GM18909 (cell line): ENCODE results near the gene GRIA4.
A peak's percentile ranks its signal among the peaks of the same experiment; 100 is the strongest.
"Not testable (repeated sequence)": the region's sequence is repeated elsewhere in the genome, so short reads cannot be mapped to it uniquely, and the experiment has no call there.

Source experiments
- ATAC-seq: cut with Tn5 transposase; IDR thresholded peaks from one replicate; pipeline ENCODE4 v1.9.1; 2021; ENCODE audit warnings: mild to moderate bottlenecking; ENCODE audit not compliant: unreplicated experiment, poor library complexity

GRIA4 gene

DNA sequence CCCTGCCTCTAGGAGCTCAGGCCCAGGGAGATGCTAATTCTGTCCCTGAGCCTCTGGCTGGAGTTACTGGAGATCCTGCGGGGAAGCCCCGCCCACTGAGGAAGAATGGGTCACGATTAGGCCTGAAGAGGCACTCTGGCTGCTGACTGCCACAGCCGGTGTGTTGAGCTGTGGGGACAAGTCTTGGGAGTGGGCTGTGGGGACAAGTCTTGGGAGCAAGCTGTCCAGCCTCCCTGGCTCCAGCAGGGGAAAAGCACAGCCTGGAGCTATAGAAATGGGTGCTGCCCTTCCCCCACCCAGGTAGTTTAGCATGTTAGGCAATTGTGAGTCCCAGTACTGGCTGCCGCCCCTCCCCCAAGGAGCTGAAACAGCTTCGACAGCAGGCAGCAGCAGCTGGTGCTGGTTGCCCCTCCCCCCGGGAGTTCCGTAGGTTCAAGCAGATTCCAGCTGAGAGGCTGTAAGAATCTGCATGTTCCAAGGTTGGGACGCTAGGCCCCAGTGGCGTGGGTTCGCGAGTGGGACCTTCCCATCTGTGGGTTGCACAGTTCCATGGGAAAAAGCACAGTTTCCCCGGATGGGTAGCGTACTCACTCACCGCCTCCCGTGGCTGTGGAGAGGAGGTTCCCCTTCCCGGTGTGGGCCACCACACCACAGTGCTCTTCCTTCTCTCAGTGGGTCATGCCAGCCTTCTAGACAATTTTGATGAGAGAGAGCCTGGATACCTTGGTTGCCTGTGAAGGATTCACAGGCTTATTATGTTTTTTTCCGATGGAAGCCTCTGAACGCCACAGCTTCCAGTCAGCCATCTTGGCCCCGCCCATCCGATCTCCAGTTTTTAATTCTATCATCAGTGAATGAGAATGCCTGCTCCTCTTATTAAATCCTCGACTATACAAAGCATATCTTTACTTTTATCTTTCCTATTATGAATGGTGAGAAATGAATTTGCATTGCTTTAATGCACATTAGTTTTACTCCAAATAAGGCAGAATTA, 350.7 kb downstream of the GRIA4 start:
- ATAC-seq, result no peak

DNA sequence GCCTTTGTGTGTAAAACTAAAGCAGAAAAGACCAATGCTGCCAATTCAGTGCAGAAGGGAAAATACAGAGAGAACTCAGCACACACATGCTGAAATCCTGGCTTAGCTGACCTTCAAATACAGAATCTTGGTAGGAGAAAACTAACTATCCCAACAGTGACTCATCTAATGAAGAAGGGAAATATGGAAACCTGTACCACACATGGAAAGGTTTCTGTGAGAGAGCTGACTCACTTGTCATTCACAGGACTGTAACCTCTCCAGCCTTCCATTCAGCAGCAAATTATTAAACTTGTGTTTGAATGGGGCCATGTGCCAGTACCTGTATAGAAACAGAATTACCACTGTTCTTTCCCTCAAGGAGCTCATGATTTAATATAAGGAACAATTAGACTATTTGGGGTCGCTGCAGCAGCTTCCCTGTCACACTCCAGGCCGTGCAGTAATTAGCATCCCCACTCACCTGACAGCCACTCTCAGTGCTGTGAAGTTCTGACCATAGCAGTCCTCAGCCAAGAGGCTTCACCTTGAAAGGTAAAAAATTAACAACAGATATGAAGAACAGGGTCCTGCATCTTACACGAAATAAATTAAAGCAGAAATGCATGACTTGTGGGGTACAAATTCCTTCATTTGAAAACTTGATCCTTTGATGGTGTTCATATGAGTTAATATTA, 358.3 kb downstream of the GRIA4 start:
- no peak for ATAC-seq

DNA sequence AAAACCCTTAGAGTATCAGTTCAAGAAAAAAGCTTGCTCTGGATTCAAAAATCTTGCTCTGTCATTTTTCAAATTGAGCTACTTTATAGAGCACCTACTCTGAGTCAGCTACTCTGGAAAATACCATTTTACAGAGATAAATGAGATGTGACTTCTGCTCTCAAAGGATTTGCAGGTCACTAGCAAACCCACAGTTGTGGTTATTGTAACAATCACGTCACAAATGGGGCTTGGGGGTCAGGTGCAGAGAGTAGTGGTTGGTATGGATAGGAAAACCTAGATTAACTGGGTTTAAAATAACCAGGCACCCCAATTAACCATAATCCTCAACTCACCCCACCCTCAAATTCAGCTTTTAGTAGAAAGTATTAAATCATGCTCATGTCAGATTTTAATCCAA, 359.9 kb downstream of the GRIA4 start:
- ATAC-seq, result no peak

DNA sequence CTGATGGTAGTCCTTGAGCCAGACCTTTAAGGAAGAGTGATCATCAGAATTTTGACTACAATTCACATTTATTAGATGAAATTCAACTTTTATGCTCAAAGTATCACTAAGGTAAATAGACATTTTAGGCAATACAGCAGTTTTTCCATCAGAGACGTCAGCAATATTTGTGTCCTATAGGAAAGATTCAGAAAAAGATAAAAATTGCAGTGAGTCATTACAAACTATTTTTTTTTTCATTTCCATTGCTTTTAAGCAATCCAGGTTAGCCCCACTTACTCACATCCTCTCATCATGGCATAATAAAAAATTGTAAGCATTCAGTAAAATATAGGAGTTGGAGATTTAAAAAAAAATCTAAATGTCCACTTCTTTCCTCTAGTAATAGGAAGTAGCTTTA, 365.3 kb downstream of the GRIA4 start:
- ATAC-seq, result no peak

DNA sequence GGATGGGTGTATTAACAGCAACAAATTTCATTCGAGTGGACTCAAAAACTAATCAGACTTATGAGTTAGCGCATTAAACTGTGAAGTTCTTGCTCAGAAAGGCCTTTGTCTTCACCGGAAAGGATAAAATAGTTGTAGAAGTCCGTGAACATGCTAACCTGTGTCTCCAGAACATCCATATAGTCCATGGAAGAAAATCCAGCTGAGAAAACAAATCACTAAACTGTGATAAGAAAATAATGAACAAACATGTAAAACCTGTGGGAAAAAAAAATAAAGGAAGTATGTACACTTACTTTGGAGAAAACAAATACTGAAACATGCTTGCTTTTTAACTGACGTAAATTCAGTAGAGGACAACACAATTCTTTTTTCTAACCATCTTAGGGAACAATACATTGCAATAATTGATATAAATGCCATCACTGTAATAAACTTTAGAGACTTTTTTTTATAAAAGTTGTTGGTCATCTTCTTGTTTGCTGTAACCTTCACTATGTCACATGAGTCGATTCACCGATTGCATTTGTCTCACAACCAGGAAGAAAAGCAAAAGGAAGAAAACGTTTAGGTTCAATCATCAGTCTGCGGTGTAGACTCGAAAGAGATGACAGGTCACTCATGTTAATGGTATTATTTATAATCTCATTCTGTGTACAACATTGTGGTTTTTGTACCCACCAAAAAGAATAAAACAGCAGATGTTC, 370.3 kb downstream of the GRIA4 start:
- no peak for ATAC-seq

DNA sequence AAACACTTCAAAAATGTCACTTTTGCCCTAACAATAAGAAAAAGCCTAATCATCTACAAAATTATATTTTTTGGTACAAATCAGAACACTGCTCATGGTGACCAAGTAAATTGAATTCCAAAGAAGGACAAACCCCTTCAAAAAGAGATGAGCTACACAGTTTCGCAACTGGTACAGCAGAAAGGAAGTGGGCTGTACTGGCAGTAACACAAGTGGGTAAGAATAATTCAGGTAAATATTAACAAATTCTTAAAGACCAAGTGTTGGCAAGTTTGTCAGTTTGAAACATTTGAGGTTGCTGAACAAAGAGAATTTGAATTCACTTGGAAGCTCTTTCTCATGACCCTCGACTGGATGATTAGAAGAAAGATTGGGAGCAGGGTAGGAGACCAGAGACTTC, 376.7 kb downstream of the GRIA4 start:
- peak; percentile 82 for ATAC-seq

DNA sequence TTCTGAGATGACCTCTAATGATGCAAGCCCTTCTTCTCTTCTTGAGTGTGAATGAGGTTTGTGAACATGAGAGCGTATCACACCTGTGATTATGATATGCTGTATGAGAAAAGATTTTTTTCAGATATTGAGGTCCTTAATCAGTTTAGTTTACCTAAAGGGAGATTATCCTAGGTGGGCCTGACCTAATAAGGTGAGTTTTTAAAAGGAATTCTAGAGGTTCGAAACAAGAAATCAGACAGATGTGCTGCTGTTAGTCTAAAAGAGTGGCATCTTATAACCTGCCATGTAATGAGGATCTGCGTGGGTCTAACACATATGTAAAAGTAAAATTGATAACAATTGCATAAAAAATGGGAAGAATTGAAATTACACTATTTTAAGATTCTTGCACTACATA, 378.3 kb downstream of the GRIA4 start:
- ATAC-seq, result no peak

DNA sequence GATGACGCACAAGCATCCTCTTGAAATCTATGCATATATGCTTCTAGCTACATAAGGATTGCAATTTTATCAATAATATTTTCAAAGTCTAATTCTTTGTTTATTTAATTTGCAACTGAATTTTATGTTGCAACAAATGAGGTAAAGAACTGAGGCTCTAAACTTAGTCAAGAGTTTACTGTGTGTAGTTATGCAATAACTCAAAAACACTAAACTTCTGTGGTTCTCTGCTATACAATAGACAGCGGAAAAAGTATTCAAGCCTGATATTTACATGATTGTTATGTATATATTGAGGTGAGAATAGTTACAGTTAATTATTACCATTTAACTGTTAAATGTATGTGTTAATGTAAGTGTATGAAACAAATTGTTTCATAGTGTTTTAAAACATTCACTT, 379.3 kb downstream of the GRIA4 start:
- no peak for ATAC-seq

DNA sequence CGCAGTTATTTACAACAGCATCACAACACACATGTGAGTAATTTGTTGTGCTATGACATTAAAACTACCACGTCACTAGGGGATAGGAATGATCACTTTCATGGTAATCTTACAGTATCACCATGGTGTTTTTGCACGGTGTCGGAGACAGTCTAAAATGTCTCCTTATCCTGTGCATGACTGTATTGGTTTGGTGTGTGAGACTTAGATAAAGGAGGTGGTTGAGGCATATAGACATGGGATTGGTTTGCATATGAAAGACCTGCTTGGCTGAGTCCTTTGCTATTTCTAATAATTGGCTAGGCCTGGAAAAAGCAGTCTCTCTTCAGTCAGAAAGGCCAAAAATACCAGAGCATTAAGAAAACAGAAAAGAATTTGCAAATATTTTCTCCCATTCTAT, 382.0 kb downstream of the GRIA4 start:
- ATAC-seq, result no peak

DNA sequence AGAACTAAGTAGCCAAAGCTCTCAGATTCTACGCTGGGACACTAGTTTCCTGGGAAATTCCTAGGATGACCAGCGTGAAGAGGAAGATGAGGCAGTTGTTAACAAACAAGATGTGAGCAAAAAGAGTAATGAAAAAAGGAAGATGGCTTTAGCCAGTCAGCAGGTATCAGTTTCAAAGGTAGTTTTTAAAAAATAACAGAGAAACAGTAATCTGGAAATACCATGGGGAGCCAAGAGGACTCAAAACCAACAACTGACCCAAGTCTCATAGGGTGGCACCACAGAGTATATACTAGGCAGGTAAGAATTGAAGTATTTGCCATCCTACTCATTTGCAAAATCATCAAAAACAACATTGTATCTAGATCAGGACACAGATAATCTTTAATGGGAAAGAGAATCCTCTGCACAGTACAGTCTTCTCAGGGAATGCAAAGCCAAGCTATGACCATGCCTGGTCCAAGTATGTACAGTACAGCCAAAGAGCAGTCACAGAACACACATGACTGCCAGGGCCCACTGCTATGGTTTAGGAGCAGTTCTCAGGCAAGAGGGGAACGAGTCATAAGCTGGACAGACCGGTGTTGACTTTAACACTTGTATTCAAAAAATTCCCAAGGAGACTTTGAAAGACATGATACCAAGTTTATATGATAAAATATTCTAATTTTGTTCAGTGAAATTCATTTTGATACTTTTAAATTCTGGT, 391.6 kb downstream of the GRIA4 start:
- ATAC-seq, result no peak

DNA sequence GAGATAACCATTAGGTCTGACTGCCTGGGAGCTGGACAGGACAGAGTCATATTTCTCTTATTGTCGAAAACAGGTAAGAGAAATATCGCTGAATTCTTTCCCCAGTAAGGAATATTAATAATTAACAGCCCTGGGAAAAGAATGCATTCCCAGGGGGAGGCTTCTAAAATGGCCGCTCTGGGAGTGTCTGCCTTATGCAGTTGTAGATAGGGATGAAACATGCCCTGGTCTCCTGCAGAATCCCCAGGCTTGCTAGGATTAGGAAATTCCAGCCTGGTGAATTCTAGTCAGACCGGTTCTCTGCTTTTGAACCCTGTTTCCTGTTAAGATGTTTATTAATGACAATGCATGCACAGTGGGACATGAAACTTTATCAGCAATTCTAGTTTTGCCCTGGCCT, 393.2 kb downstream of the GRIA4 start:
- not testable (repeated sequence) for ATAC-seq

DNA sequence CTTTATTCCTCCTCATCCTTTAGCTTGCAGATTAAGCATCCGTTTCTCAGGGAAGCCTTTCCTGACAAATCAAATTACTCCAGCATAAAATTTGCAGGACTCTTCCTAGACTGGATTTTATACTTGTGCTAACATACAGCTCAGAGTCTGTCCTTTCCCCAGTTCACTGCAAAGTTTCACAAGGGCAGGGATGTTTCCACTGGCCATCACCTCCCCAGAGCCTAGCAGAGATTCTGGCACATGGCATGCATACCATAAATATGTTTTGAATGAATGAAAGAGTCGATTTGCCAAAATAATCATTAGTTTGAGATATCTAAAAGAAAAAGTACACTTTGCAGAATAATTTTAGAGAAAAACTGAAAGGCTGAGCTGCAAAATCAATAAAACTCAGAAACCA, 401.6 kb downstream of the GRIA4 start:
- ATAC-seq, result no peak

DNA sequence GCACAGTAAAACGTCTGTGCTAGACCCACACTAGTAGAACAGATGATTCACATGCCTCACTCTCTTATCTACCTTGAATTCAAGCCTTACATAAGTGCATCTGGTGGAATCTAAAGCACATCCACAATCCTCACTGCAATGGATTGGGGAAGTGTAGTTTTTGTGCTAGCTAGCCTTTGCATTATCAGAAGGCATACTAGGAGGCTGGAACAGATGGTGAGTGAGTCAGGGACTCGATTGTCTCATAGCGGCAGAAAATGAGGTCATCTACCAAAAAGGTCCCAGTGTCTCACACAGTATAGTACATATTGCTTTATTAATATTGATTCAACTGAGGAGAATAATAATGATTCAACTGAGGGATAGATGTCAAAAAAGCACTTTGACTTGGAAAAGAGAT, 402.9 kb downstream of the GRIA4 start:
- no peak for ATAC-seq

DNA sequence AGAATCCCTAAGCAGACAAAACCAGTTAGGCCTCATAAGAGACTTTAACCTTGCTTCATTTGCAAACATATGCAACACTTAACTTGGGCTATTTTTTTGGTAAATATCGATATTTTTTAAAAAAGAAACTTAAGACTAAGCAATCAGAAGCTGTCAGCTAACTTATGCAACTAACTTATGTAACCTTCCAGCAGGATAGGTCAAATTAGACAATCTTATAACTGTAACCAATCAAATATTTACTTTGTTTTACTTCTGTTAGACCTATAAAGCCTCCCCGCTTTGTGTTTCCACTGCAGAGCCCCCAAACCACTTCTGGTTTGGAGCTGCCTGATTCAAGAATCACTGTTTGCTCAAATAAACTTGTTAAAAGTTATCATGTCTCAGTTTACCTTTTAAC, 404.2 kb downstream of the GRIA4 start:
- ATAC-seq, result no peak

DNA sequence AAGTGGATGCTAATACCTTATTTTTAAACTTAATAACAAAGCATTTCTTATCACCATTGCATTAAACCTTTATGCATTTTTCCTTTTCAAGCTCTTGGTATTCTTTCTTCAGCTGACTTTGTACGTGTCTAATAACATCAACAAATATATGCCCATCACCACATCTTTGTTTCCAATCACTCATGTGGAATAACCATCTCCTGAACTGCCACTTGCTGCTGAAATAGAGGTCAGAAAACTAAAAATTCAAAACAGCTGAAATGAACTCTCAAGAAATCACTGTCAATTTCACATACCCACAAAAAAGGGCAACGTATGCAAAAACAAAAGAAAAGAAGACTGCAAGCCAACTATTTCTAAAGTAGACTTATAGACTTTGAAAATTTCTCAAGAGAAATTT, 404.7 kb downstream of the GRIA4 start:
- no peak for ATAC-seq

DNA sequence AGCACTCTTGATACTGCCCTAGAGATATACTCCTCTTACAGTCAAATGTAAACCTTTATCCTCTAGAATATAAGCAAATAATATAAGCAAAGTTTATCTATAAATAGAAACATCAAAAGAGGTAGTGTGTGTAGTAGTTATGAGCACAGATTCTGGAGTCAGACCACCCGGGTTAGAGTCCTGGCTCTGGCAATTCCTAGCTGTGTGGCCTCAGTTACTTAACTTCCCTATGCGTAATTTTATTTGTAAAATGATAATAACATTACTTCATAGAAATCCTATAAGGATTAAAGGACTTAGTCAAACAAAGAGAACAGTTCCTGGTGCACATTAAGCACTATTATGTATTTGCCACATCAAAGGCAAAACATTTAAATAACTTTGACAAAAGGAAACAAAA, 405.2 kb downstream of the GRIA4 start:
- no peak for ATAC-seq

DNA sequence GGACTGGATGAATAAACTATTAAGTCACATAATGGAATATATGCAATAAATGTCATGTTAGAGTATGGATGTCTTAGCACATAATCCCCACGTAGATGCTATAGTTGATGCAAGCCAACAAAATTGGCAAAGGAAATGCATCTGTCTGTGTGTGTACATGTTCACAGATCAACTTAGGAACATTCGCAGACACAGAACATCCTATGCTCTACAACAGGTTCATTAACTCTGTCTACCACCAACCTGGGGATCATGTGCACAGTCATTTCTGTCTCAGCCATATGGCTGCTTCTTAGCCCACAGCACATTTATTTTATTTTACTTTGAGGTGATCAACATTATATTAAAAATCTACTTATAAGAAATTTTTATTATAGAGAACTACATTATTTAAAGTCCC, 407.2 kb downstream of the GRIA4 start:
- no peak for ATAC-seq

DNA sequence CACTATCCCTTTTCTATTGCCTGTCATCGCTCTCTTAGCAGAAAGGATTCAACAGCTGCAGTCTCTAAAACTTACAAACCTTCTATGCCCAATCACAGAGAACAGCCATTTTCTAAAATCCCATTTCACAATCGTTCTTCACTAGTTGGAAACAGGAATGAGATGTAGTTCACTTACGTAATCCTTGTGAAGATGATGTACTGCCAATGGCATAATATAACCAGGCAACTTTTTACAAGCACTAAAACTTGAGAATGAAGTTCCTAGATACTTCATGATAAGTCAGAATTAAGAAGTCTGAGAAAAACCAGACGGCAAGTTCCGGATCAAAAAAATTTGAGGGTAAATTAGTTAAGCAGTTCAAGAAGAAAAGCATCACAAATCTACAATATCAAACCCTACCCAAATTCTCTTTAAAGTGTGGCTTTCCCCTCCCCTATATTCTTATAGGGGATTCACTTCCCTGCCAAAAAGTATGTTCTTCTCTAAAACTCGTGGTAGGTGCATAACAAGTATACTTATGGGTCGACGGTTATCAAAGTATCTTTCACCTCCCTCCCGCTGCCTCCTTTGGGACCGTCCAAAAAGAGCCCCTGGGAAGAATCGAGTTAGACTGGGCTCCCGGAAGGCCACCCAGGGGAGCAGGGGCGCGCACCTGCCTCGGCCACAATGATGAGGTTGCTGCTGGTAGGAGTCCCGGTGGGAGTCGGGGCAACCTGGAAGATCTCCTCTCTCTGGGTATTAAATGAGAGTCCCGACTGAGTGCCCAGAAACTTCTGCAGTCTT, 411.5 kb downstream of the GRIA4 start:
- peak; percentile 15 for ATAC-seq

DNA sequence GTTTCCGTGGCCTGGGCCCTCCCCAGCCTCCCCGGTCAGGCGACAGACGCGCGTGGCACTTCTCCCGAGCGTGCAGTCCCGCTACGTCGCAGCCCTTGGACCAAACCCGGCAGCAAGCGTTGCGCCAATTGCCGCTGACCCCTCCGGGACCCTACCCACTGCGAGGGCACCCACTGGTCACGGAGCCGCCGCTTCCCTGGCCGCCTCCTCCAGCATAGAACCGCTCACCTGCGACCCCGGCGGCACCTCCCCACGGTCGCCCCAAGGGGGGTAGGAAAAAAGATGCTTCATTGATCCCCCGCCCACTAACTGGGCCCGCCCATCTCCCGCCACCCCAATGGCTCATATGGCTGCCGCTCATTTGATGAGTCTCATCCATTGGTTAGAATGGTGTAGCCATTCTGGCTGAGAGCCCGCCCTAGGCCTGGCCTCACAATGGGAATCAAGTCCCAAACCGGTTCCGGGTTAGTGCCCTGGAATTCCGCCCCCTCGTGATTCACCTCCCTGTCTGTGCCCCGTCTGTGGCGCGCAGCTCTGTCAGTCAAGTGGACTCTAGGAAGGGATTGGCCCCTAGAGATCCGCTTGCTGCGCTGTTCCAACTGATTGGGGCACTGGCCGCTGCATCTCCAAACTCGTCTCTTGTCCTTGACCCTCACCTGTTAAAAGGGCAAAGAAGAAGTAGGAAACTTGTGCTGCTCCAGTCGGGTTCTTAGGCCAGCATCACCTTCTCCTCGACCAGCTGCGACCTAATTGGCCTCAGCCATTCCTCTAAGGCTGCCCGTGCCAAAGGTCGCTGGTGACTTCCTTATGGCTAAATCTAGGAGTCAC, 412.3 kb downstream of the GRIA4 start, which contains the start of gene MSANTD4:
MSANTD4 (minus strand) TSS at position 274 of the 828 bp plus-strand sequence. CDS start 11,323 bp downstream, outside the sequence.
- ATAC-seq, result peak; percentile 98
